ENCODE results near the gene MYRF. TPM values are rescaled to one million over a fixed set of nuclear protein-coding genes. Genes with fewer than 3 reads are reported as not detected.

The MYRF gene
- total and polyA plus RNA-seq, 2 of the 13 experiments (the other 11 are each of a cell fraction or from before 2014, with no cell fraction given): 10.2 to 25.9 TPM

DNA sequence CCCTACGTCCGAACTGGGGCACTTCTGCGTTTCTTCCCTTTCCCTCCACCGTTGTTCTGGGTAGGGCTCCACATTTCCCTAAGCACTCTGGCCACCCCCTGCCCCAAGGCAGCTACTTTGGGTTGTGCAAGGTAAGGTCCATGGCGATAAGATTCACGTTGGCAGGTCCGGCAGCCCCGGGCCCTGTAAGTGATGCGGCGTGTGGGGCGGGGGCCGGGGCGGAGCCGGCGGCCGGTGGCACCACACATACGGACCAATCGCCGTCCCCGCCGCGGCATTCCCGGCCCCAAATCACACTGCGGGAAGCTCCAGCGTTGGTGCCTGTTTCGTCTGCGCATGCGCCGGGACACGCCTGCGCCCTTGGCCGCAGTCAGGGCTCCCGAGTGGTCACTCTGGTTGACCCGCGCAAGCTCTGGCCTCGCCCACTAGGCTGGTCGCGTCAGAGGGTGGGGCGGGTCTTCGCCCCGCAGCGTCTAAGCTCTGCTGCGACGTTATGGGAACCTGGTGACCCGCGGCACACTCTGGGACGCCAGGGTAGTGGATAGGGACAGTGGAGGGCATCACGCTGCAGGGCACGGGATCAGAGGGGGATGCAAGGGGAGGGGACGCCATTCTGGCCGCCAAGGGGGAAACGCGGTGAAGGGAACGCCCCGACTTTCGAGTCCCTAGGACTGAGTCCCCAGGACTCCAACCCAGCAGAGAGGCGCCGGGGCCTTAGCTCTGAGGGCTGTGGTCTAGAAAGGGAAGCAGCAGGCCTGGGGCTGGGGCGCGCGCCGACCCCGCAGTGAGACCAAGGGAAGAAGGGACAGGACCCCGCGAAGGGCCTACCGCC lies 62.7 kb downstream of the MYRF start (continued):
- TF ChIP-seq, protein P1, sequence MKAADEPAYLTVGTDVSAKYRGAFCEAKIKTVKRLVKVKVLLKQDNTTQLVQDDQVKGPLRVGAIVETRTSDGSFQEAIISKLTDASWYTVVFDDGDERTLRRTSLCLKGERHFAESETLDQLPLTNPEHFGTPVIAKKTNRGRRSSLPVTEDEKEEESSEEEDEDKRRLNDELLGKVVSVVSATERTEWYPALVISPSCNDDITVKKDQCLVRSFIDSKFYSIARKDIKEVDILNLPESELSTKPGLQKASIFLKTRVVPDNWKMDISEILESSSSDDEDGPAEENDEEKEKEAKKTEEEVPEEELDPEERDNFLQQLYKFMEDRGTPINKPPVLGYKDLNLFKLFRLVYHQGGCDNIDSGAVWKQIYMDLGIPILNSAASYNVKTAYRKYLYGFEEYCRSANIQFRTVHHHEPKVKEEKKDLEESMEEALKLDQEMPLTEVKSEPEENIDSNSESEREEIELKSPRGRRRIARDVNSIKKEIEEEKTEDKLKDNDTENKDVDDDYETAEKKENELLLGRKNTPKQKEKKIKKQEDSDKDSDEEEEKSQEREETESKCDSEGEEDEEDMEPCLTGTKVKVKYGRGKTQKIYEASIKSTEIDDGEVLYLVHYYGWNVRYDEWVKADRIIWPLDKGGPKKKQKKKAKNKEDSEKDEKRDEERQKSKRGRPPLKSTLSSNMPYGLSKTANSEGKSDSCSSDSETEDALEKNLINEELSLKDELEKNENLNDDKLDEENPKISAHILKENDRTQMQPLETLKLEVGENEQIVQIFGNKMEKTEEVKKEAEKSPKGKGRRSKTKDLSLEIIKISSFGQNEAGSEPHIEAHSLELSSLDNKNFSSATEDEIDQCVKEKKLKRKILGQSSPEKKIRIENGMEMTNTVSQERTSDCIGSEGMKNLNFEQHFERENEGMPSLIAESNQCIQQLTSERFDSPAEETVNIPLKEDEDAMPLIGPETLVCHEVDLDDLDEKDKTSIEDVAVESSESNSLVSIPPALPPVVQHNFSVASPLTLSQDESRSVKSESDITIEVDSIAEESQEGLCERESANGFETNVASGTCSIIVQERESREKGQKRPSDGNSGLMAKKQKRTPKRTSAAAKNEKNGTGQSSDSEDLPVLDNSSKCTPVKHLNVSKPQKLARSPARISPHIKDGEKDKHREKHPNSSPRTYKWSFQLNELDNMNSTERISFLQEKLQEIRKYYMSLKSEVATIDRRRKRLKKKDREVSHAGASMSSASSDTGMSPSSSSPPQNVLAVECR (CRISPR knock-in tag; IDR thresholded peaks at IDR 0.05; ENCODE audit: borderline replicate concordance): peak; percentile 55; the same call in 1 of the 2 replicates
- no peak for TF ChIP-seq SIX4 (CRISPR knock-in tag; IDR thresholded peaks at IDR 0.05)
- peak; percentile 71; the same call in 1 of the 2 replicates for TF ChIP-seq ZNF317 (CRISPR knock-in tag; IDR thresholded peaks at IDR 0.05)
- no peak for TF ChIP-seq MBNL3 (CRISPR knock-in tag; conservative IDR thresholded peaks at IDR 0.05)
- no peak for TF ChIP-seq ZNF562 (CRISPR knock-in tag; IDR thresholded peaks at IDR 0.05; ENCODE audit: borderline replicate concordance)
- no peak for TF ChIP-seq ZNF383 (CRISPR knock-in tag; IDR thresholded peaks at IDR 0.05; ENCODE audit: borderline replicate concordance)
- TF ChIP-seq HHEX (CRISPR knock-in tag; IDR thresholded peaks at IDR 0.05): no peak
- TF ChIP-seq STAG1 (CRISPR knock-in tag; IDR thresholded peaks at IDR 0.05): no peak
- no peak for TF ChIP-seq ZBTB10 (CRISPR knock-in tag; IDR thresholded peaks at IDR 0.05; ENCODE audit: borderline replicate concordance)
- TF ChIP-seq ZNF550 (CRISPR knock-in tag; IDR thresholded peaks at IDR 0.05; ENCODE audit: borderline replicate concordance): no peak
- no peak for TF ChIP-seq SIX1 (CRISPR knock-in tag; IDR thresholded peaks at IDR 0.05; ENCODE audit: borderline replicate concordance)

Data from HepG2 (cell line).